Stimulated activated CD8-positive, alpha-beta memory T cell treated with anti-CD3 and anti-CD28 coated beads, Interleukin-15, amount 100 ng/mL, for 48 hours (primary cell): Measurements from ENCODE around the gene LAMTOR2.
"Not testable (repeated sequence)": the region's sequence is repeated elsewhere in the genome, so short reads cannot be mapped to it uniquely, and the experiment has no call there.

Experiments
- DNase-seq, 2 donors: peaks; one replicate each; pipeline ENCODE4 v3.0.0-alpha.2; 2020; ENCODE audit warnings: low read depth in 2 of 2

LAMTOR2 gene

GRCh38 chr1:156052862-156053767 is 1.5 kb upstream of the LAMTOR2 start:
- DNase-seq, result peak; percentile 47 to 55

DNA sequence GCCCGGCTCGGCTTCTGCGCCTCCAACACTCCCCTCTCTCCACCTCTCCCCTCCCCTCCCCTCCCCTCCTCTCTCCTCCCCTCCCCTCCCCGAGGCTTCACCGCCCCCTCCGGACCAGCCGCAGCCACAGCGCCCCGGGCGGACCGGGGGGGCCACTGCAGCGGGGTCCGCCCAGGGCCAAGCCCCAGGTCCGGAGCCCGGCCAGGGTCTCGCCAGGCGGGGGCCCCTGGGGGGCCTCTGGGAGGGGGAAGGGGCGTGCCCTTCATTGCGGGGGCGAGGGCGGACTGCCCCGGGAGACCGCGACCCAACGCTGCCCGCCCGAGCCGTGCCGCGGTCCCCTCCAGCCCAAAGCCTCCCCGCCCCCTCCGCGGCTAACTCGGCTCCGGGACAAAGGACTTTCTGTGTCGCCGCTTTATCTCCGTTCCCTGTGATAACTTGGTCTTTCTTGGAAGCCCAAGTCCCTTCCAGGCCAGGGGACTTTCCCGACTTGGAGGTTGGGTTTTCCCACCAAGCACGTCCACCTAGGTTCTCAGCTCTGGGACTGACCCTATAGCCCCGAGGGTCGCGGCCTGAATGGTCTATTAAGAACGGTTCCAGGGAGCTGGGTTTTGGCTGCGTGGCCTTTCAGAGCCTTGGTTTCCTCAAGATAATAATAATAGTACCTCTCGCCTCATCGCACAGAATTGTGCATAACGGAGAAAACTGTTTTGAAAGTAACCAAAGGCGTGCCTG is 648 bp upstream of the LAMTOR2 start, which contains the start of gene UBQLN4:
Gene UBQLN4, minus strand, starts transcription at position 31 of the 732 bp plus-strand sequence. CDS start 97 bp downstream, outside the sequence.
- DNase-seq, result peak; percentile 77 to 82

DNA sequence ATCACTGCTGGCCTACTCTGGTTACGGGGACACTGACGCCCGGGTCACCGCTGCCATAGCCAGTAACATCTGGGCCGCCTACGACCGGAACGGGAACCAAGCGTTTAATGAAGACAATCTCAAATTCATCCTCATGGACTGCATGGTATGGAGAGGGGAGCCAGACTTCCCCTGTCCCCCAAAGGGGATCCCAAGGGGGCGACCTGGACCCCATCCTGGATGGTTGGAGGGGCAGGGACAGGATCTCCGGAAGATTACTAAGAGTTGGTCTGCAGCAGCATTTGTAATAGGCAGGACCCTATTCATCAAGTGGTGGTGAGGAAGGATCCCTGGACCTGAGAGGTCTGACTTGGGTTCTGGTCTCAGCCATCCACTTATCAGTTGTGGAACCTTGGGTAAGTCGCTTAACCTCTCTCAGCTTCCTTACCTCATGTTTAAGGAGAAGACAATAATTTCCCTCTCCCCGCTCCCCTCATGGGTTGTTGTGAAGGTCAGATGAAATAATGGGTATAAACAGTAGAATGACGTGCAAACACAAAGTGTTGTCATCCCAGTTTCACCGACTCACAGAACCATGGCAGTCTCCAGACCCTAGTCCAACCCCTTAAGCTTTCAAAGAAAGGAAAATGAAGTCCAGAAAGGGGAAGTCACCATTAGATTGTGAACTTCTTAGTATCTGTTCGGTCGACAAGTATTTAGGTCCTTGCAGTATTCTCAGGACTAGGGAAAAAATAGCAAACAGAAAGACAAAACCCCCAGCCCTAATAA is 883 bp downstream of the LAMTOR2 start:
- DNase-seq, result no peak

DNA sequence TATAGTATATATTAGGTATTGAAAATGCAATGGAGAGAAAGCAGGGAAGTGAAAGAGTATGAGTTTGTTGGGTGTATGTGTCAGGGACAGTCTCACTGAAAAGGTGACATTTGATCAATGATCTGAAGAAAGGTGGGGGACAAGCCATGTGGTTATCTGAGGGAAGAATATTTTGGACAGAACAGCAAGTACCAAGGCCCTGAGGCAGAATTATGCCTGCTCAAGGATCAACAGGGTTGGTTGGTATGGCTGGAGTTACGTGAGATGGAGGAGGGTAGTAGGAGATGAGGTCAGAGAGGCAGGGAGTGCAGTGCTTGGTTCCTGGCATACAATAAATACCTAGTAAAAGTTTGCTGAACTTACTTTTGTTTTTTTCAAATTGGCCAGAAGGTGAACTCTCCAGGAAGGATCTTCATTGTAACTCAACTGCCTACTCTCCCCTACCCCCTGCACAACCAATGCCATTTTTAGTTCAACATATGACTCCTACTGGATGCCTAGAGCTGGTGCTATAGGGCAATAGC is 1.8 kb downstream of the LAMTOR2 start:
- no peak for DNase-seq

DNA sequence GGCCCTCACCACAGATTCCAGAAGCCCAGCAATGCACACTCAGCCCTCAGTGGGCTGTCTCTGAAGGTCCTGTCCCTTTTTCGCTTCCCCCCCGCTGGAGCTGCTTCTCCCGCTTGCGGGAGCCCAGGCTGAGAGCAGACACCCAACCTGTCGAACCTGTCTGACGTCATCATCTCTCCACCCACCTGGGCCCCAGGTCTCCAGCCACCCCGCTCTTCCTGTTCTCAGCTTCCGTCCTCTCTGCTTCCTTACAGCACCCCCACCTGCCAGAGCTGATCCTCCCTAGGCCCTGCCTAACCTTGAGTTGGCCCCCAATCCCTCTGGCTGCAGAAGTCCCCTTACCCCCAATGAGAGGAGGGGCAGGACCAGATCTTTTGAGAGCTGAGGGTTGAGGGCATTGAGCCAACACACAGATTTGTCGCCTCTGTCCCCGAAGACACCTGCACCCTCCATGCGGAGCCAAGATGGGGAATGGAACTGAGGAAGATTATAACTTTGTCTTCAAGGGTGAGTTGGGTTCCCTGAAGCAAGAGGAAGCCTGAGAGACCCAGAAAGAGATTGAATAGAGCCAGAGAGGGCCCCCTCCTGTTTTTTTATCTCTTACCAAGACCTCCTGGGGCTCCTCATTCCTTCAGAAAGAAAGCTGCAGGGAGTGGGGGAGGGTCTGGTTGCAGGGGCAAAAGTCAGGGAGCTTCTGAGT is 6.5 kb downstream of the LAMTOR2 start, which contains the start of gene RAB25:
Gene RAB25, plus strand, starts transcription at position 224 of the 700 bp plus-strand sequence. Its CDS starts 241 bp downstream, at position 465.
- DNase-seq, result no peak

DNA sequence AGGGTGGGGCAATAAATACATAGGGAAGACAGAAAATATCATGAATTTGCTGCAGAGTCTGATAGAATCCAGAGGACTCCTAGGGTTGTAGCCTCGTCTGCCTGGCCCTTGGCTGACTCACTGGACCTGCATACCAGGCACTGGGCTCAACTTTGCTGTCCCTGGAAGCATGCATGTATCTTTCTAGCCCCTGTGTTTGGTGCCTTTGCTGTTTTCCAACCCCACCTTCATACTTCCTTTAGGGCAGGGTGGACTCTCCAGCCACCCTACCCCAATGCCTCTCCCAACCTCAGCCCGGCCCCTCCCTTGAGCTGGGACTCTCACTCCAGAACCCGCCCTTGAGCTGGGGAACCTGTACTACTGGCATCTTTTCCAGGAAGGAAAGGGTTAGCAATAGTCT is 7.6 kb downstream of the LAMTOR2 start:
- DNase-seq, result no peak

GRCh38 chr1:156063997-156064285 is 9.4 kb downstream of the LAMTOR2 start:
- no peak for DNase-seq

DNA sequence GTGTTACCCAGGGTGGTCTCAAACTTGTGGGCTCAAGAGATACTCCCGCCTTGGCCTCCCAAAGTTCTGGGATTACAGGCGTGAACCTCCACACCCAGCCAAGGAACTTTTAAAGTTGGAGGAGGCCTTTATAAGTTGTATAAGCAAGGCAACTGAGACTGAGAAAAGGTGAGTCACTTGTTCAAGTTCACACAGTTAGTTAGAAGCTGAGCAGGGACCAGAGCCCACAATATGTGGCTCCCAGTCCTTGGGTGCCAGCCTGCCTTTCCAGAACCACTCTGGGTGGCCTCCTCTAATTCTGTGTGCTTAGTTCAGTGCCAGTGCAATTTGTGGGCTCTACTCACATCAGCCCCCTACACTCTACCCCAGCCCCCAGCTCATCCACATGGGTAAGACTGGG is 10.0 kb downstream of the LAMTOR2 start:
- no peak for DNase-seq

DNA sequence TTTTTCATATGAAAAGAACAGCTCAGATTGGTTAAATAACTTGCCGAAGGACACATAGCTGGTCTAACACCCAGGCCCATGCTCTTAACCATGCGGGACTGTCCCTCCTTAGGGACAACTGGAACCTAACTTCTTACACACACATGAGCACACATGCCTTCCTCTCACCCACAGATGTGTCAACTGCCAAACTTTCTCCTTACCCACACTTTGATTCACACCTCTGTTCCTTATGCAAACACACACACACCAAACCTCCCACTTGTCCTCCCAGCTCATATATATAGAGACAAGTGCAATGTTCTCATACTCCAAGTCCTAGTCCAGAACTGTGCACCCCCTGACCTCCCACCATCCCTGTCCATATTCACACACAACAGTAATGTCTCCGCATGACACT is 10.6 kb downstream of the LAMTOR2 start:
- no peak for DNase-seq

GRCh38 chr1:156065871-156066270 is 11.3 kb downstream of the LAMTOR2 start:
- no peak for DNase-seq

GRCh38 chr1:156067262-156067661 is 12.7 kb downstream of the LAMTOR2 start:
- DNase-seq, result no peak

- no peak for DNase-seq
Observed at GRCh38 chr1:156069490-156070455, 15.2 kb downstream of the LAMTOR2 start.

DNA sequence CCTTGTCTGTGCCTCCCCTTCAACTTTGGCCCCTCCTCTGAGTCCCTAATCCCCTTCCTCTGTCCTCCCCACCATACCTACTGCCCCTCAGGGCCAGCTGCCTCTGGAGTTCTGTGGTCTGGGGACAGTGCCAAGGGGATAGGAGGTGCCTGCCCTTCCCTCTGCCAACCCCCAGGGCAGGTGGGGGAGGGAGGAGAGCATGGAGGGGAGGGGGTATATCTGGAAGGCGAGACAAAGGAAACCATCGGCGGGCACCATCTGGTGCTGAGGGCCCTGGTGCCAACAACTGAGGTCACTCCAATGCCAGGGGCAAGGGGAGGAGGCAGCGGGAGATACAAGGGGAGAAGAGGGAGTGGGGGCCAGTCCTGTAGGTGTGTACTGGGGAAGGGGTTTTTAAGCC is 16.0 kb downstream of the LAMTOR2 start:
- no peak for DNase-seq

GRCh38 chr1:156071332-156071816 is 16.8 kb downstream of the LAMTOR2 start:
- DNase-seq, result not testable (repeated sequence)

DNA sequence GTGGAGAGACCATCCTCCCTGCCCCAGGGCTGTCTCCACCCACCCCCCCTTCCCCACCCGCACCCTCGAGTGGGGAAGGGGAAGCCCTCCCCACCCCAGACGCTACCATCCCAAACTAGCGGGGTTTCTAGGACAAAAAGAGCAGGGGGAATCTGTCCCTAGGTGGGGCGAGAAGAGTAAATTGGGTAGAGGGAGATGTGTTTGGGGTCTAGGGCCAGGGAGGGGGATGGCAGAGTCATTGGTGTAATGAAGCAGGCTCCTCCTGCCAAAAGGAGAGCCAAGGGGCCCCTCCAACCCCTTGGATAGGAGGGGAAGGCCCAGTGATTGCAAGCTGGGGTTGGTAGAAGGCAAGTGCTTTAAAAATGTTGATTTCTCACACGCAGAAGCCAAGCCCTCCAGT is 17.7 kb downstream of the LAMTOR2 start:
- no peak for DNase-seq

DNA sequence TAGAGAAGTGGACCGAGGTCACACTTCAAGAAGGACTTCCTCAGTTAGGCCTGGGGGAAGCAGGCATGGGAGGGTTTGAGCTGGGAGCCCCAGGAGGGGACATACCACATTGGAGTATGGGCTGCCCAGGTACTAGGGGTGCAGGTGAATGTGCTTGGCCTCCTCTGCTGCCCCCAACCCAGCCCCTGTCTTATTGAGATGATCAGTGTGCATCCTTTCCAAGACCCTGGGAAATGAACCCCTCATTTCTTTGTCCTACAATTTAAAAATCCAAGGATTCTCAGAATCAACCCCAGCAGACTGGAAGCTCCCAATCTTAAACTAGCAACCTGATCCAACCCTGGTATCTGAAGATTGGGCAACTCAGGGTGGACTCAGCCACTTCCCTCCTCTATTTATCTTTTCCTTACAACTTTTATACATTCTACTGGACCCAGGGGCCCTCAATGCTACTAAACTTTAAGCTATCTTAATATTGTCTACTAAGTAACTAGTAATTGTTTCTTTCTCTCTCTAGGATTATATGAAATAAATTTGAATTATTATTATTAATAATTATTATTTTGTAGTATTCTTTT is 18.6 kb downstream of the LAMTOR2 start:
- no peak for DNase-seq

DNA sequence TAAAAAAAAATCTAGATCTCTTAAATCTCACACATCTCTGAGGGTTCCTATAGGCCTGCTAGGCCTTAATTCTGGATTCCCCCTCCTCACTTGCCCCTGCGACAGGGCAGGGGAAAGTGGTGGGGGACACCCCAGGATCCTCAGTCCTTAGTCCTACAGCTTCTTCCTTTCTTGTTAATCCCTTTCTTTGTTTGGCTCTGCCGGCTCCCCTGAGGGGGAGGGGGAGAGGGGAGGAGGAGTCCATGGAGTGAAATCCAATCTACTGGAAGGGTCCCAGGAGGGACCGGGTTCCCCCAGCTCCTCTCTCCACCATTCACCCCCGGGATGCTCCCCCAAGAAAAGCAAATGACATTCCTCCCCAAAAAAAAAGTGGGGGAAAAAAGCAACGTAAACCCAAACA is 19.2 kb downstream of the LAMTOR2 start:
- no peak for DNase-seq

DNA sequence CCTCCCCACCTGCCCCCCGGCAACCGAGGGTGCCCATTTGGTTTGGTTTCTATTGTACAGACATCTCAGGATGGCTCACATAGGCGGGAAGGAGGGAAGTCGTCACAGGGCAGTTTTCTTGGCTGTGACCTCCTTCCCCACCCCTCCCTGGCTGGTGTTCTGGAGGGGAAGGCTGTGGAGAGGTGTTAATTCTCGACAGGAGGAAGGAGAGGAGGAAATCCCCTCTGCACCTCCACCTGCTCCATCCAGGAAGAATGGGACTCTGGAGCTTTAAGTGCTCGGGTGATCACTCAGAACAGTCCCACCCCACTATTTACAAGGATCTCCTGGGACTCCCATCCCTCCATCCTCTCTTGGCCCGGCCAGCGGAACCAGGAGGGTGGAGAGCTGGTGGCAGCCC is 20.1 kb downstream of the LAMTOR2 start:
- no peak for DNase-seq

DNA sequence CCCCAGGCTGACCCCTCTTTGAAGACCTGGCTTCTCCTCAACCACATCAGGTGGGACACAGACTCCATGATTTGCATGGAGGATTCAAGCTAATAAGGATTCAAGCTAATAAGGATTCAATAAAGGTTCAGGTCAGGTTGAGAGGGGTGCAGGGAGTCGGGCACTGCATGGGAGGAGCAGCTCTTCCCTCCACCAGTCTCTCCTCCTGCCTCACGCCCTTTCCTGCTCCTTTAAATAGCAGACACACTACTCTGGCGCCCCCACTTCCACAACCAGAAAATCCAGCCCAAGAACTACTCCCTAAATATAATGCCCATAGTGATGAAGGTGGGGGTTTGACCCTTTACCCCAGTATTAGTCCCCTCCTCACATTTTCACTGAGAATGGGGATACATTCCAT is 20.6 kb downstream of the LAMTOR2 start:
- no peak for DNase-seq

- DNase-seq, result no peak
Observed at GRCh38 chr1:156075775-156076204, 21.2 kb downstream of the LAMTOR2 start.
